Nephron progenitor cell (in vitro differentiated cells): ENCODE measurements around the gene EEF1AKMT3.

Experiments used
- DNase-seq: peaks from one replicate; pipeline ENCODE4 v3.0.0; 2021
- H3K27ac Mint-ChIP-seq: 2 replicates; pipeline ENCODE4 v1.8.0; 2021; ENCODE audit warnings: mild to moderate bottlenecking, moderate library complexity, mixed read lengths
- H3K27me3 Mint-ChIP-seq: 2 replicates; pipeline ENCODE4 v1.8.0; 2021; ENCODE audit warnings: mild to moderate bottlenecking, low read depth, mixed read lengths; ENCODE audit not compliant: poor library complexity
- H3K36me3 Mint-ChIP-seq: 2 replicates; pipeline ENCODE4 v1.8.0; 2021; ENCODE audit warnings: low read depth, mixed read lengths
- H3K4me1 Mint-ChIP-seq: 2 replicates; pipeline ENCODE4 v1.8.0; 2021; ENCODE audit warnings: mixed read lengths
- H3K4me3 Mint-ChIP-seq: 2 replicates; pipeline ENCODE4 v1.8.0; 2021; ENCODE audit warnings: mild to moderate bottlenecking, moderate library complexity, mixed read lengths
- H3K9me3 Mint-ChIP-seq: 2 replicates; pipeline ENCODE4 v1.8.0; 2021; ENCODE audit warnings: mild to moderate bottlenecking, moderate library complexity, mixed read lengths
- TF ChIP-seq, protein P1 (sequence below): fragments of 200-600 bp; sonication (generic); IDR thresholded peaks from 2 replicates; pipeline ENCODE4 v1.5.0; 2021; ENCODE audit warnings: antibody characterized with exemption

The EEF1AKMT3 gene

DNA sequence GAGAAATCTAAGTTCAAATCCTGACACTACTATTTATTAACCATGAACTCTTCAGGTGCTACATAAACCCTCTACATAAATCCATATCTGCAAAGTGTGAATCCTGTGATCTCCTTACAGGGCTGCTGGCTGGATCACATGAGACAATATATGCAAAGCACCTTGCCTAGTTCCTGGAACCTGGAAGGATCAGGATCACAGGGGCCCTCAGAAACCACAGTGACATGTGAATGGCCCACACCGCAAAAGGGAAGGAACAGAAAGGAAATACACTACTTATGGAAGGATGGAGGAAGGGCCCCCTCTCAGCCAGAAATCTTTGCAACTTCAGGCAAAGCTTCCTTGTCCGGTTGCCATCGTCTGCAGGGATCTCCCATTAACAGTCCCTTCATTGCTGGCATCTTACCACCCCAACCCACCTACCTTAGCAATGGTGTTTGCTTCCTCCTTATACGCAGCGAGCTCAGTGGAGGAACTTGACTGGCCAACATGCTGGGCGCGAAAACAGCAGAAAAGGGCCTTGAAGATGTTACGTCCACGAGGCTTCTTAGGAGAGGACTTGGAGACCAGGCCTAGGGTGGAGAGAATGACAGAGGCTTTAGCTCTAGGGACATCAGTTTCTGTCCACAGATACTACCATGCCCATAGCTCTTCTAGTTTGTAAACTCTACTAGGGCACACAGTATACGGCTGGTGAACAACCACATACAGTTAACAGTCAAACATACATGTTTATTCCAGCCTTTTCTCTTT lies 56.8 kb downstream of the EEF1AKMT3 start:
- Mint-ChIP-seq H3K4me3 (no peak overlapping the region), H3K27ac (peak overlapping the region; percentile 80), H3K9me3 (no peaks in the 10 kb centered on the region), H3K36me3 (peaks cover 22% of the 10 kb centered on the region), H3K4me1 (peaks cover 28% of the 10 kb centered on the region), H3K27me3 (peaks cover under 1% of the 10 kb centered on the region)
- no peak for DNase-seq
- TF ChIP-seq, protein P1, sequence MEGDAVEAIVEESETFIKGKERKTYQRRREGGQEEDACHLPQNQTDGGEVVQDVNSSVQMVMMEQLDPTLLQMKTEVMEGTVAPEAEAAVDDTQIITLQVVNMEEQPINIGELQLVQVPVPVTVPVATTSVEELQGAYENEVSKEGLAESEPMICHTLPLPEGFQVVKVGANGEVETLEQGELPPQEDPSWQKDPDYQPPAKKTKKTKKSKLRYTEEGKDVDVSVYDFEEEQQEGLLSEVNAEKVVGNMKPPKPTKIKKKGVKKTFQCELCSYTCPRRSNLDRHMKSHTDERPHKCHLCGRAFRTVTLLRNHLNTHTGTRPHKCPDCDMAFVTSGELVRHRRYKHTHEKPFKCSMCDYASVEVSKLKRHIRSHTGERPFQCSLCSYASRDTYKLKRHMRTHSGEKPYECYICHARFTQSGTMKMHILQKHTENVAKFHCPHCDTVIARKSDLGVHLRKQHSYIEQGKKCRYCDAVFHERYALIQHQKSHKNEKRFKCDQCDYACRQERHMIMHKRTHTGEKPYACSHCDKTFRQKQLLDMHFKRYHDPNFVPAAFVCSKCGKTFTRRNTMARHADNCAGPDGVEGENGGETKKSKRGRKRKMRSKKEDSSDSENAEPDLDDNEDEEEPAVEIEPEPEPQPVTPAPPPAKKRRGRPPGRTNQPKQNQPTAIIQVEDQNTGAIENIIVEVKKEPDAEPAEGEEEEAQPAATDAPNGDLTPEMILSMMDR = no peak

DNA sequence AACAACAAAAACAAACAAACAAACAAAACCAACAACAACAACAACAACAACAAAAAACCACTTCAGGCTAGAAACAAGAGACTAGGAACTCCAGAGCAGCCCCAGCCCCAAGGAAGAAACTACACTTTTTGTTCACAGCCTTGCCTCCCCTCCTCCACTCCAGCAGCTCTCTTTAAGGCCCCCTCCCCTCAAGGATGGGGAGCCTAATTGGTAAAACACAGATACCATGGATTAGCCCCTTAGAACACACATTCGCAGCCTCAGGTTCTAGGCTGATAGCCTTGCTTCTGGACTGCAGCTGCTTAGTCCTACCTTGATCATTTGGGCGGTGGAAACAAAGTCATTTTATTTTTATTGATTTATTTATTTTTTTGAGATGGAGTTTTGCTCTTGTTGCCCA lies 58.0 kb downstream of the EEF1AKMT3 start:
- DNase-seq = no peak
- TF ChIP-seq, protein P1 = no peak
- H3K4me1 Mint-ChIP-seq = peaks cover 37% of the 10 kb centered on the region
- H3K9me3 Mint-ChIP-seq = no peaks in the 10 kb centered on the region
- no peaks in the 10 kb centered on the region for H3K27me3 Mint-ChIP-seq
- peak overlapping the region; percentile 59 for H3K27ac Mint-ChIP-seq
- no peak overlapping the region for H3K4me3 Mint-ChIP-seq
- peaks cover 13% of the 10 kb centered on the region for H3K36me3 Mint-ChIP-seq
